Keratinocyte (primary cell): Measurements from ENCODE around the gene TNC.
"Not testable (repeated sequence)": the region's sequence is repeated elsewhere in the genome, so short reads cannot be mapped to it uniquely, and the experiment has no call there.

Source experiments
- EZH2 ChIP-seq: IDR thresholded peaks from one replicate; pipeline ENCODE4 v1.6.1; 2012; ENCODE audit warnings: inconsistent platforms, mild to moderate bottlenecking, low read length, moderate library complexity
- TF ChIP-seq, protein P1 (sequence below), 3 experiments: IDR thresholded peaks in 1 of 3; conservative IDR thresholded peaks in 1 of 3; optimal IDR thresholded peaks in 1 of 3; 2 replicates in 2 of 3; 3 replicates in 1 of 3; pipeline versions ENCODE3 to v1.5.1; 2011; ENCODE audit warnings: low read length in 3 of 3, mild to moderate bottlenecking in 3 of 3, moderate library complexity in 2 of 3, control low read depth in 1 of 3, inconsistent platforms in 1 of 3; ENCODE audit not compliant: insufficient read depth in 2 of 3; ENCODE audit errors: extremely low read depth in 1 of 3

DNA sequence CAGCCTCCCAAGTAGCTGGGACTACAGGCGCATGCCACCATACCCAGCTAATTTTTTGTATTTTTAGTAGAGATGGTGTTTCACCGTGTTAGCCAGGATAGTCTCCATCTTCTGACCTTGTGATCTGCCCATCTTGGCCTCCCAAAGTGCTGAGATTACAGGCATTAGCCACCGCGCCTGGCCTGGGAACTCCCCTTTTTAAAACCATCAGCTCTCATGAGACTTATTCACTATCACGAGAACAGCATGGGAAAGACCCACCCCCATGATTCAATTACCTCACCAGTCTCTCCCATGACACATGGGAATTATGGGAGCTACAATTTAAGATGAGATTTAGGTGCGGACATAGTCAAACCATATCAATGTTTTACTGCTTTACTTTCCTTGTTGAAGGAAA, 10.8 kb upstream of the TNC start:
- TF ChIP-seq, protein P1, sequence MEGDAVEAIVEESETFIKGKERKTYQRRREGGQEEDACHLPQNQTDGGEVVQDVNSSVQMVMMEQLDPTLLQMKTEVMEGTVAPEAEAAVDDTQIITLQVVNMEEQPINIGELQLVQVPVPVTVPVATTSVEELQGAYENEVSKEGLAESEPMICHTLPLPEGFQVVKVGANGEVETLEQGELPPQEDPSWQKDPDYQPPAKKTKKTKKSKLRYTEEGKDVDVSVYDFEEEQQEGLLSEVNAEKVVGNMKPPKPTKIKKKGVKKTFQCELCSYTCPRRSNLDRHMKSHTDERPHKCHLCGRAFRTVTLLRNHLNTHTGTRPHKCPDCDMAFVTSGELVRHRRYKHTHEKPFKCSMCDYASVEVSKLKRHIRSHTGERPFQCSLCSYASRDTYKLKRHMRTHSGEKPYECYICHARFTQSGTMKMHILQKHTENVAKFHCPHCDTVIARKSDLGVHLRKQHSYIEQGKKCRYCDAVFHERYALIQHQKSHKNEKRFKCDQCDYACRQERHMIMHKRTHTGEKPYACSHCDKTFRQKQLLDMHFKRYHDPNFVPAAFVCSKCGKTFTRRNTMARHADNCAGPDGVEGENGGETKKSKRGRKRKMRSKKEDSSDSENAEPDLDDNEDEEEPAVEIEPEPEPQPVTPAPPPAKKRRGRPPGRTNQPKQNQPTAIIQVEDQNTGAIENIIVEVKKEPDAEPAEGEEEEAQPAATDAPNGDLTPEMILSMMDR (optimal IDR thresholded peaks at IDR 0.05 in 1 of 3, IDR thresholded peaks at IDR 0.05 in 1 of 3, conservative IDR thresholded peaks at IDR 0.05 in 1 of 3; ENCODE audit: extremely low read depth in 1 of 3, insufficient read depth in 2 of 3, low read length in 3 of 3): not testable (repeated sequence)
- not testable (repeated sequence) for TF ChIP-seq EZH2
